SK-N-SH (cell line): Measurements from ENCODE around the gene S100A9.

Experiments
- CTCF ChIP-seq: fragments of 200-600 bp; sonication (generic); IDR thresholded peaks from 2 replicates; pipeline ENCODE4 v1.6.1; 2017; ENCODE audit warnings: antibody characterized with exemption, mild to moderate bottlenecking, moderate library complexity
- EP300 ChIP-seq, 2 experiments: IDR thresholded peaks; 2 replicates each; pipeline versions ENCODE4 v1.4.0 to v1.6.1; 2012; ENCODE audit warnings: borderline replicate concordance in 1 of 2, low read depth in 1 of 2, low read length in 1 of 2
- EZH2phosphoT487 ChIP-seq: fragments of 200-600 bp; sonication (generic); IDR thresholded peaks from 2 replicates; pipeline ENCODE4 v1.6.1; 2017; ENCODE audit warnings: low read depth, mixed run types, mild to moderate bottlenecking, antibody characterized with exemption, moderate library complexity, borderline replicate concordance
- GABPA ChIP-seq: IDR thresholded peaks from 2 replicates; pipeline ENCODE4 v1.4.0; 2012; ENCODE audit warnings: low read depth, mild to moderate bottlenecking
- POLR2AphosphoS5 ChIP-seq: IDR thresholded peaks from 2 replicates; pipeline ENCODE4 v1.6.1; 2012; ENCODE audit warnings: low read depth, low read length
- RAD21 ChIP-seq: IDR thresholded peaks from 2 replicates; pipeline ENCODE4 v1.6.1; 2012; ENCODE audit warnings: mild to moderate bottlenecking, low read length
- SMC3 ChIP-seq: IDR thresholded peaks from 2 replicates; pipeline ENCODE4 v1.6.1; 2012; ENCODE audit warnings: low read depth, low read length, improper control_type of control experiment
- TAF1 ChIP-seq: IDR thresholded peaks from 2 replicates; pipeline ENCODE4 v1.6.1; 2012; ENCODE audit warnings: low read depth, mild to moderate bottlenecking, low read length, moderate library complexity, borderline replicate concordance
- TCF12 ChIP-seq: IDR thresholded peaks from 2 replicates; pipeline ENCODE4 v1.4.0; 2012

GRCh38 chr1:153393926-153394325, 36.3 kb downstream of the S100A9 start:
- TF ChIP-seq POLR2AphosphoS5 (no peak), CTCF (no peak), RAD21 (no peak), EP300 (IDR thresholded peaks at IDR 0.05; ENCODE audit: borderline replicate concordance in 1 of 2, low read depth in 1 of 2, low read length in 1 of 2) (no peak), TAF1 (no peak), EZH2phosphoT487 (no peak), SMC3 (no peak), TCF12 (no peak), GABPA (no peak)
